Globus pallidus (tissue), 1 donor: ENCODE measurements around the gene USP10.

Experiments used
- DNase-seq: peaks from one replicate; pipeline ENCODE4 v3.0.0-alpha.2; 2015; ENCODE audit warnings: low spot score

Gene USP10

GRCh38 chr16:84769416-84769815, 69.6 kb downstream of the USP10 start:
- DNase-seq, result no peak

GRCh38 chr16:84773312-84773711, 73.5 kb downstream of the USP10 start:
- no peak for DNase-seq

GRCh38 chr16:84774810-84775209, 75.0 kb downstream of the USP10 start:
- no peak for DNase-seq

GRCh38 chr16:84775262-84775810, 75.5 kb downstream of the USP10 start:
- DNase-seq, result no peak

- DNase-seq, result no peak
These were observed 77.6 kb downstream of the USP10 start for GRCh38 chr16:84777435-84777834.

GRCh38 chr16:84778720-84779119, 78.9 kb downstream of the USP10 start:
- no peak for DNase-seq

GRCh38 chr16:84780063-84780462, 80.3 kb downstream of the USP10 start:
- no peak for DNase-seq

GRCh38 chr16:84780544-84781376, 81.0 kb downstream of the USP10 start:
- no peak for DNase-seq

GRCh38 chr16:84782846-84783245, 83.0 kb downstream of the USP10 start:
- DNase-seq, result no peak

GRCh38 chr16:84785843-84786581, 86.2 kb downstream of the USP10 start:
- DNase-seq, result no peak

- DNase-seq, result no peak
These were observed 86.9 kb downstream of the USP10 start for GRCh38 chr16:84786605-84787262.

GRCh38 chr16:84787263-84787622, 87.4 kb downstream of the USP10 start:
- DNase-seq, result no peak

GRCh38 chr16:84788920-84789391, 89.2 kb downstream of the USP10 start:
- no peak for DNase-seq

GRCh38 chr16:84789431-84789830, 89.6 kb downstream of the USP10 start:
- DNase-seq, result no peak

GRCh38 chr16:84790301-84790700, 90.5 kb downstream of the USP10 start:
- no peak for DNase-seq

- no peak for DNase-seq
These were observed 91.3 kb downstream of the USP10 start for GRCh38 chr16:84791088-84791487.

GRCh38 chr16:84791501-84791900, 91.7 kb downstream of the USP10 start:
- no peak for DNase-seq

- no peak for DNase-seq
These were observed 94.4 kb downstream of the USP10 start for GRCh38 chr16:84794186-84794585.

- no peak for DNase-seq
These were observed 94.8 kb downstream of the USP10 start for GRCh38 chr16:84794626-84795025.

GRCh38 chr16:84795329-84796053, 95.7 kb downstream of the USP10 start:
- DNase-seq, result no peak

GRCh38 chr16:84800158-84800978, 100.6 kb downstream of the USP10 start:
- DNase-seq, result no peak
